Gastrocnemius medialis (tissue), 4 donors: ENCODE data around the gene DUOXA2.

ENCODE experiments used
- CTCF ChIP-seq, 5 experiments: fragments of 450-650 bp in 3 of 5; fragments of 200-600 bp in 2 of 5; sonication (generic) in 2 of 5; IDR thresholded peaks in 4 of 5; conservative IDR thresholded peaks in 1 of 5; 1 replicate in 4 of 5; 2 replicates in 1 of 5; pipeline ENCODE4 v1.5.1; 2016 to 2019; ENCODE audit warnings: antibody characterized with exemption in 5 of 5, mild to moderate bottlenecking in 3 of 5, moderate library complexity in 3 of 5
- POLR2A ChIP-seq, 2 donors: fragments of 450-650 bp; IDR thresholded peaks; one replicate each; pipeline ENCODE4 v1.6.1; 2017; ENCODE audit warnings: antibody characterized with exemption in 2 of 2, mild to moderate bottlenecking in 2 of 2, moderate library complexity in 2 of 2

- no peak for TF ChIP-seq CTCF (IDR thresholded peaks at IDR 0.05 in 4 of 5, conservative IDR thresholded peaks at IDR 0.05 in 1 of 5)
- no peak for TF ChIP-seq POLR2A (IDR thresholded peaks at IDR 0.05)
Observed at GRCh38 chr15:45148076-45149059, 34.2 kb downstream of the DUOXA2 start.
